ENCODE measurements around the gene ZNF184. TPM values are rescaled to one million over a fixed set of nuclear protein-coding genes. Genes with fewer than 3 reads are reported as not detected.

ZNF184 gene
- total and polyA plus RNA-seq, 10 of the 15 experiments (the other 5 are each of a cell fraction or from before 2014, with no cell fraction given) = 4.1 to 15.1 (median 8.3) TPM

DNA sequence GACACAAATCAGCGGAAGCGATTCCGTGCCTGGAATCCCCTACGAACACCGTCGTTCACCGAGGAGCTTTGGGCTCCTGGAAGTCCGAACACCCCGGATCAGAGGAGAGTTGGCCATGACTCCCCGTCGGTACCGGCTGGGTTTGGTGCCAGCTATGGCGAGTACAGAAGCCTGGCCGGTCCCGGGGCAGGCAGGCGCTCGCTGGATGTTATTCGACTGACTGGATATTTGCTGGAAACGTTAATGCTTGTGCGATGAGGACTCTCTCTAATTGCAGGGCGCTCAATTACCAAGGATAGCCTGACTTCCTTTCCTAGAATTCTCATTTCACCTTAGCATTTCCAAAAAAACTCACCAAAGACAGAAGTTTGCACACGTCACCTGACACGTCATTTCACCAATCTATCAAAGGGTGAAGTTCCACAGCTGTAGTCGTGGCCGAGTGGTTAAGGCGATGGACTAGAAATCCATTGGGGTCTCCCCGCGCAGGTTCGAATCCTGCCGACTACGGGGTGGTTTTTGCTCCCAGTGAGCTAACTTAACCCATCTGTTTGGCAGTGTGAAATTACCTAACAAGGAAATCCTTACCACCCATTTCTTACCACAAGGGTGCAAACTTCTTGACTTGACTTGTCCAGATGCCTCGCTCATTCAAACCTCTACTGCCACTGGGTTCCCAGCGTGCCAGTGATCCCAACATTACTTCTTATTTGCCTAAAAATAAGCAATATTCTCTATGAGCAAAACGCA, 22.7 kb upstream of the ZNF184 start (continued):
- TF ChIP-seq, protein P1, sequence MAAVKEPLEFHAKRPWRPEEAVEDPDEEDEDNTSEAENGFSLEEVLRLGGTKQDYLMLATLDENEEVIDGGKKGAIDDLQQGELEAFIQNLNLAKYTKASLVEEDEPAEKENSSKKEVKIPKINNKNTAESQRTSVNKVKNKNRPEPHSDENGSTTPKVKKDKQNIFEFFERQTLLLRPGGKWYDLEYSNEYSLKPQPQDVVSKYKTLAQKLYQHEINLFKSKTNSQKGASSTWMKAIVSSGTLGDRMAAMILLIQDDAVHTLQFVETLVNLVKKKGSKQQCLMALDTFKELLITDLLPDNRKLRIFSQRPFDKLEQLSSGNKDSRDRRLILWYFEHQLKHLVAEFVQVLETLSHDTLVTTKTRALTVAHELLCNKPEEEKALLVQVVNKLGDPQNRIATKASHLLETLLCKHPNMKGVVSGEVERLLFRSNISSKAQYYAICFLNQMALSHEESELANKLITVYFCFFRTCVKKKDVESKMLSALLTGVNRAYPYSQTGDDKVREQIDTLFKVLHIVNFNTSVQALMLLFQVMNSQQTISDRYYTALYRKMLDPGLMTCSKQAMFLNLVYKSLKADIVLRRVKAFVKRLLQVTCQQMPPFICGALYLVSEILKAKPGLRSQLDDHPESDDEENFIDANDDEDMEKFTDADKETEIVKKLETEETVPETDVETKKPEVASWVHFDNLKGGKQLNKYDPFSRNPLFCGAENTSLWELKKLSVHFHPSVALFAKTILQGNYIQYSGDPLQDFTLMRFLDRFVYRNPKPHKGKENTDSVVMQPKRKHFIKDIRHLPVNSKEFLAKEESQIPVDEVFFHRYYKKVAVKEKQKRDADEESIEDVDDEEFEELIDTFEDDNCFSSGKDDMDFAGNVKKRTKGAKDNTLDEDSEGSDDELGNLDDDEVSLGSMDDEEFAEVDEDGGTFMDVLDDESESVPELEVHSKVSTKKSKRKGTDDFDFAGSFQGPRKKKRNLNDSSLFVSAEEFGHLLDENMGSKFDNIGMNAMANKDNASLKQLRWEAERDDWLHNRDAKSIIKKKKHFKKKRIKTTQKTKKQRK (IDR thresholded peaks at IDR 0.05; ENCODE audit: low read depth, low read length) = no peak
- TF ChIP-seq, protein P2, sequence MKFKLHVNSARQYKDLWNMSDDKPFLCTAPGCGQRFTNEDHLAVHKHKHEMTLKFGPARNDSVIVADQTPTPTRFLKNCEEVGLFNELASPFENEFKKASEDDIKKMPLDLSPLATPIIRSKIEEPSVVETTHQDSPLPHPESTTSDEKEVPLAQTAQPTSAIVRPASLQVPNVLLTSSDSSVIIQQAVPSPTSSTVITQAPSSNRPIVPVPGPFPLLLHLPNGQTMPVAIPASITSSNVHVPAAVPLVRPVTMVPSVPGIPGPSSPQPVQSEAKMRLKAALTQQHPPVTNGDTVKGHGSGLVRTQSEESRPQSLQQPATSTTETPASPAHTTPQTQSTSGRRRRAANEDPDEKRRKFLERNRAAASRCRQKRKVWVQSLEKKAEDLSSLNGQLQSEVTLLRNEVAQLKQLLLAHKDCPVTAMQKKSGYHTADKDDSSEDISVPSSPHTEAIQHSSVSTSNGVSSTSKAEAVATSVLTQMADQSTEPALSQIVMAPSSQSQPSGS (IDR thresholded peaks at IDR 0.05; ENCODE audit: low read length) = peak; percentile 59; the same call in 1 of the 2 replicates
- TF ChIP-seq MXI1 (IDR thresholded peaks at IDR 0.05; ENCODE audit: low read depth, low read length) = no peak
- TF ChIP-seq EGR1 (IDR thresholded peaks at IDR 0.05; ENCODE audit: borderline replicate concordance in 1 of 2, low read depth in 2 of 2, low read length in 2 of 2) = no peak
- TF ChIP-seq POLR2AphosphoS2 (IDR thresholded peaks at IDR 0.05; ENCODE audit: low read depth, low read length) = no peak
- peak; percentile 87 for TF ChIP-seq ATF7 (IDR thresholded peaks at IDR 0.05; ENCODE audit: low read depth)
- TF ChIP-seq, protein P3, sequence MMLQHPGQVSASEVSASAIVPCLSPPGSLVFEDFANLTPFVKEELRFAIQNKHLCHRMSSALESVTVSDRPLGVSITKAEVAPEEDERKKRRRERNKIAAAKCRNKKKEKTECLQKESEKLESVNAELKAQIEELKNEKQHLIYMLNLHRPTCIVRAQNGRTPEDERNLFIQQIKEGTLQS (IDR thresholded peaks at IDR 0.05; ENCODE audit: borderline replicate concordance, extremely low read depth, low read depth, low read length) = no peak
- peak; percentile 43; the same call in 1 of the 2 replicates for TF ChIP-seq JUNB (IDR thresholded peaks at IDR 0.05)
- TF ChIP-seq, protein P4, sequence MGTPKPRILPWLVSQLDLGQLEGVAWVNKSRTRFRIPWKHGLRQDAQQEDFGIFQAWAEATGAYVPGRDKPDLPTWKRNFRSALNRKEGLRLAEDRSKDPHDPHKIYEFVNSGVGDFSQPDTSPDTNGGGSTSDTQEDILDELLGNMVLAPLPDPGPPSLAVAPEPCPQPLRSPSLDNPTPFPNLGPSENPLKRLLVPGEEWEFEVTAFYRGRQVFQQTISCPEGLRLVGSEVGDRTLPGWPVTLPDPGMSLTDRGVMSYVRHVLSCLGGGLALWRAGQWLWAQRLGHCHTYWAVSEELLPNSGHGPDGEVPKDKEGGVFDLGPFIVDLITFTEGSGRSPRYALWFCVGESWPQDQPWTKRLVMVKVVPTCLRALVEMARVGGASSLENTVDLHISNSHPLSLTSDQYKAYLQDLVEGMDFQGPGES (IDR thresholded peaks at IDR 0.05) = no peak
- TF ChIP-seq, protein P5, sequence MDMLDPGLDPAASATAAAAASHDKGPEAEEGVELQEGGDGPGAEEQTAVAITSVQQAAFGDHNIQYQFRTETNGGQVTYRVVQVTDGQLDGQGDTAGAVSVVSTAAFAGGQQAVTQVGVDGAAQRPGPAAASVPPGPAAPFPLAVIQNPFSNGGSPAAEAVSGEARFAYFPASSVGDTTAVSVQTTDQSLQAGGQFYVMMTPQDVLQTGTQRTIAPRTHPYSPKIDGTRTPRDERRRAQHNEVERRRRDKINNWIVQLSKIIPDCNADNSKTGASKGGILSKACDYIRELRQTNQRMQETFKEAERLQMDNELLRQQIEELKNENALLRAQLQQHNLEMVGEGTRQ (IDR thresholded peaks at IDR 0.05; ENCODE audit: borderline replicate concordance, low read depth, low read length) = no peak
- TF ChIP-seq RFX5 (IDR thresholded peaks at IDR 0.05; ENCODE audit: low read depth, low read length) = no peak
- TF ChIP-seq, protein P6, sequence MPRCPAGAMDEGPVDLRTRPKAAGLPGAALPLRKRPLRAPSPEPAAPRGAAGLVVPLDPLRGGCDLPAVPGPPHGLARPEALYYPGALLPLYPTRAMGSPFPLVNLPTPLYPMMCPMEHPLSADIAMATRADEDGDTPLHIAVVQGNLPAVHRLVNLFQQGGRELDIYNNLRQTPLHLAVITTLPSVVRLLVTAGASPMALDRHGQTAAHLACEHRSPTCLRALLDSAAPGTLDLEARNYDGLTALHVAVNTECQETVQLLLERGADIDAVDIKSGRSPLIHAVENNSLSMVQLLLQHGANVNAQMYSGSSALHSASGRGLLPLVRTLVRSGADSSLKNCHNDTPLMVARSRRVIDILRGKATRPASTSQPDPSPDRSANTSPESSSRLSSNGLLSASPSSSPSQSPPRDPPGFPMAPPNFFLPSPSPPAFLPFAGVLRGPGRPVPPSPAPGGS (IDR thresholded peaks at IDR 0.05; ENCODE audit: borderline replicate concordance, insufficient read depth, low read depth, low read length, poor library complexity, severe bottlenecking) = no peak
- peak; percentile 82 for TF ChIP-seq SMARCA5 (IDR thresholded peaks at IDR 0.05)
- TF ChIP-seq, protein P7, sequence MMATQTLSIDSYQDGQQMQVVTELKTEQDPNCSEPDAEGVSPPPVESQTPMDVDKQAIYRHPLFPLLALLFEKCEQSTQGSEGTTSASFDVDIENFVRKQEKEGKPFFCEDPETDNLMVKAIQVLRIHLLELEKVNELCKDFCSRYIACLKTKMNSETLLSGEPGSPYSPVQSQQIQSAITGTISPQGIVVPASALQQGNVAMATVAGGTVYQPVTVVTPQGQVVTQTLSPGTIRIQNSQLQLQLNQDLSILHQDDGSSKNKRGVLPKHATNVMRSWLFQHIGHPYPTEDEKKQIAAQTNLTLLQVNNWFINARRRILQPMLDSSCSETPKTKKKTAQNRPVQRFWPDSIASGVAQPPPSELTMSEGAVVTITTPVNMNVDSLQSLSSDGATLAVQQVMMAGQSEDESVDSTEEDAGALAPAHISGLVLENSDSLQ (IDR thresholded peaks at IDR 0.05) = peak; percentile 68; the same call in 1 of the 2 replicates
- TF ChIP-seq HDAC6 (IDR thresholded peaks at IDR 0.05; ENCODE audit: unreplicated experiment) = no peak
- TF ChIP-seq NR2C1 (IDR thresholded peaks at IDR 0.05) = no peak
- TF ChIP-seq TAF1 (IDR thresholded peaks at IDR 0.05; ENCODE audit: borderline replicate concordance, low read depth, low read length) = no peak
- no peak for TF ChIP-seq ZNF622 (IDR thresholded peaks at IDR 0.05)
- TF ChIP-seq, protein P8, sequence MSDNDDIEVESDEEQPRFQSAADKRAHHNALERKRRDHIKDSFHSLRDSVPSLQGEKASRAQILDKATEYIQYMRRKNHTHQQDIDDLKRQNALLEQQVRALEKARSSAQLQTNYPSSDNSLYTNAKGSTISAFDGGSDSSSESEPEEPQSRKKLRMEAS (IDR thresholded peaks at IDR 0.05; ENCODE audit: low read depth, low read length) = no peak

All from GM12878 (cell line).